GM12878 (cell line): Measurements from ENCODE around the gene ZNF418. TPM values are rescaled to one million over a fixed set of nuclear protein-coding genes. Genes with fewer than 3 reads are reported as not detected.

Experiments used
- BCL11A ChIP-seq: IDR thresholded peaks from 2 replicates; pipeline ENCODE4 v1.6.1; 2011; ENCODE audit warnings: low read depth, low read length
- BCLAF1 ChIP-seq: fragments of 450-650 bp; IDR thresholded peaks from 2 replicates; pipeline ENCODE4 v1.6.1; 2017; ENCODE audit warnings: antibody characterized with exemption, mild to moderate bottlenecking, moderate library complexity
- EZH2 ChIP-seq: IDR thresholded peaks from 2 replicates; pipeline ENCODE4 v1.6.1; 2012; ENCODE audit warnings: low read depth, mild to moderate bottlenecking, control low read depth, inconsistent platforms, low read length, borderline replicate concordance; ENCODE audit not compliant: control insufficient read depth
- FOXM1 ChIP-seq: IDR thresholded peaks from 2 replicates; pipeline ENCODE4 v1.6.1; 2012; ENCODE audit warnings: low read depth, mild to moderate bottlenecking, inconsistent platforms, low read length, moderate library complexity
- MTA3 ChIP-seq: IDR thresholded peaks from 2 replicates; pipeline ENCODE4 v1.6.1; 2012; ENCODE audit warnings: low read length, inconsistent platforms, borderline replicate concordance
- RBBP5 ChIP-seq: fragments of 200-600 bp; sonication (generic); conservative IDR thresholded peaks from 2 replicates; pipeline ENCODE4 v1.6.1; 2016
- SIX5 ChIP-seq: IDR thresholded peaks from 2 replicates; pipeline ENCODE4 v1.6.1; 2011; ENCODE audit warnings: mild to moderate bottlenecking, low read depth, low read length, moderate library complexity; ENCODE audit not compliant: severe bottlenecking
- SMAD1 ChIP-seq: fragments of 450-650 bp; IDR thresholded peaks from 2 replicates; pipeline ENCODE4 v1.6.1; 2018; ENCODE audit warnings: mild to moderate bottlenecking, low read depth; ENCODE audit not compliant: partially characterized antibody
- SPI1 ChIP-seq: IDR thresholded peaks from 2 replicates; pipeline ENCODE4 v1.6.1; 2011; ENCODE audit warnings: low read depth, mild to moderate bottlenecking, low read length, moderate library complexity, borderline replicate concordance; ENCODE audit not compliant: insufficient read depth
- SREBF2 ChIP-seq: IDR thresholded peaks from 2 replicates; pipeline ENCODE4 v1.6.1; 2012; ENCODE audit warnings: mild to moderate bottlenecking, low read length
- SUZ12 ChIP-seq: fragments of 200-600 bp; sonication (generic); IDR thresholded peaks from one replicate; pipeline ENCODE4 v1.6.1; 2018; ENCODE audit warnings: antibody characterized with exemption, mild to moderate bottlenecking; ENCODE audit not compliant: unreplicated experiment
- polyA plus RNA-seq, 11 experiments: library from polyadenylated mRNA; depleted of rRNA in 4 of 11; unstranded in 6 of 11; stranded (reverse) in 5 of 11; fragments of >200 nt; fragmentation: Nextera tagmentation in 4 of 11; fragmentation: Illumina TruSeq in 1 of 11; extraction: Ambion mirVana in 4 of 11; extraction: Trizol in 1 of 11; gene quantifications; 1 replicate in 1 of 11; 2 replicates in 10 of 11; pipeline versions ENCODE4 v1.2.1 to v1.2.3, GENCODE V29; 2011 to 2016; ENCODE audit warnings: inconsistent platforms in 2 of 11, missing spikeins in 2 of 11, low read depth in 1 of 11
- total RNA-seq, 4 experiments: library from RNA; depleted of rRNA in 3 of 4; stranded (reverse); fragments of >200 nt in 3 of 4; fragmentation: Illumina TruSeq in 1 of 4; extraction: Trizol in 1 of 4; gene quantifications; 2 replicates each; pipeline versions ENCODE4 v1.2.1 to v1.2.3, GENCODE V29; 2013 to 2021
- TF ChIP-seq, protein P1 (sequence below): IDR thresholded peaks from 2 replicates; pipeline ENCODE4 v1.6.1; 2012; ENCODE audit warnings: improper control_type of control experiment, low read depth, low read length; ENCODE audit not compliant: insufficient replicate concordance
- TF ChIP-seq, protein P2 (sequence below): IDR thresholded peaks from 2 replicates; pipeline ENCODE4 v1.6.1; 2012; ENCODE audit warnings: low read length, inconsistent platforms
- TF ChIP-seq, protein P3 (sequence below): IDR thresholded peaks from 2 replicates; pipeline ENCODE4 v1.6.1; 2012; ENCODE audit warnings: low read depth, low read length, improper control_type of control experiment
- TF ChIP-seq, protein P4 (sequence below): fragments of 450-650 bp; IDR thresholded peaks from 2 replicates; pipeline ENCODE4 v1.6.1; 2017; ENCODE audit warnings: mild to moderate bottlenecking, moderate library complexity

The ZNF418 gene
- total and polyA plus RNA-seq, 10 of the 15 experiments (the other 5 are each of a cell fraction or from before 2014, with no cell fraction given) = 0.20 to 1.3 (median 0.59) TPM; not detected in 1

DNA sequence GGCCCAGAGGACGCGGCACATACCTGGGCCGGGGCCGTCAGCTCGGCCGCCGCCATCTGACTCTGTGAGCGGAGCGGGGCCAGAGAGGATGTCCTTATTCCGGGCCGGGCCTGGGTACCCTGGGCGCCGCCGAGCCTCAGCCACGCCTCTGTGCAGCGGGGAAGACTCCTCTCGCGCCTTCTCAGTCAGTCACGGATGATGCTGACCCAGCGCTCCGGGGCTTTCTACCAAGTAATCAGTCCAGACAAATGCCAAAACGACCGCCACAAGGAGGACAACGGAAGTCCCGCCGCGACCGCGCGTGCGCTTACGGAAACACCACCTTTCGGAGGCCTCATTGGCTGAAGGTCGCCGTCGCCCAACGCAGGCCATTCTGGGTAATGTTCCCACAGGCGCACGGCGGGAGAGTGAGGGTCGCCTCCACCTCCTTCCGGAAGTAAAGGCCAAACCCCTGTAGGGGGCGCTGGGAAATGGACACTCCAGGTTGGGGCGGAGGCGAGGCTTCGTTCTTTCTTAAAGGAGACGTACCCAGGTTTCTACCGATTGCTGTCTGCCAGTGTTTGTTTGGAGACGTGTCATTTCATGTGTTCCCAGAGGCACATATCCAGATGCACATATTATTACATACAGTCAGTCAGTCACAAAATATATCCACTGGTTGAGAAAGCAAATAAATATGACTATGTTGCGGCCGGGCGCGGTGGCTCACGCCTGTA lies 12.4 kb upstream of the ZNF418 start, which contains the start of gene ZNF256 (continued):
- TF ChIP-seq, protein P1, sequence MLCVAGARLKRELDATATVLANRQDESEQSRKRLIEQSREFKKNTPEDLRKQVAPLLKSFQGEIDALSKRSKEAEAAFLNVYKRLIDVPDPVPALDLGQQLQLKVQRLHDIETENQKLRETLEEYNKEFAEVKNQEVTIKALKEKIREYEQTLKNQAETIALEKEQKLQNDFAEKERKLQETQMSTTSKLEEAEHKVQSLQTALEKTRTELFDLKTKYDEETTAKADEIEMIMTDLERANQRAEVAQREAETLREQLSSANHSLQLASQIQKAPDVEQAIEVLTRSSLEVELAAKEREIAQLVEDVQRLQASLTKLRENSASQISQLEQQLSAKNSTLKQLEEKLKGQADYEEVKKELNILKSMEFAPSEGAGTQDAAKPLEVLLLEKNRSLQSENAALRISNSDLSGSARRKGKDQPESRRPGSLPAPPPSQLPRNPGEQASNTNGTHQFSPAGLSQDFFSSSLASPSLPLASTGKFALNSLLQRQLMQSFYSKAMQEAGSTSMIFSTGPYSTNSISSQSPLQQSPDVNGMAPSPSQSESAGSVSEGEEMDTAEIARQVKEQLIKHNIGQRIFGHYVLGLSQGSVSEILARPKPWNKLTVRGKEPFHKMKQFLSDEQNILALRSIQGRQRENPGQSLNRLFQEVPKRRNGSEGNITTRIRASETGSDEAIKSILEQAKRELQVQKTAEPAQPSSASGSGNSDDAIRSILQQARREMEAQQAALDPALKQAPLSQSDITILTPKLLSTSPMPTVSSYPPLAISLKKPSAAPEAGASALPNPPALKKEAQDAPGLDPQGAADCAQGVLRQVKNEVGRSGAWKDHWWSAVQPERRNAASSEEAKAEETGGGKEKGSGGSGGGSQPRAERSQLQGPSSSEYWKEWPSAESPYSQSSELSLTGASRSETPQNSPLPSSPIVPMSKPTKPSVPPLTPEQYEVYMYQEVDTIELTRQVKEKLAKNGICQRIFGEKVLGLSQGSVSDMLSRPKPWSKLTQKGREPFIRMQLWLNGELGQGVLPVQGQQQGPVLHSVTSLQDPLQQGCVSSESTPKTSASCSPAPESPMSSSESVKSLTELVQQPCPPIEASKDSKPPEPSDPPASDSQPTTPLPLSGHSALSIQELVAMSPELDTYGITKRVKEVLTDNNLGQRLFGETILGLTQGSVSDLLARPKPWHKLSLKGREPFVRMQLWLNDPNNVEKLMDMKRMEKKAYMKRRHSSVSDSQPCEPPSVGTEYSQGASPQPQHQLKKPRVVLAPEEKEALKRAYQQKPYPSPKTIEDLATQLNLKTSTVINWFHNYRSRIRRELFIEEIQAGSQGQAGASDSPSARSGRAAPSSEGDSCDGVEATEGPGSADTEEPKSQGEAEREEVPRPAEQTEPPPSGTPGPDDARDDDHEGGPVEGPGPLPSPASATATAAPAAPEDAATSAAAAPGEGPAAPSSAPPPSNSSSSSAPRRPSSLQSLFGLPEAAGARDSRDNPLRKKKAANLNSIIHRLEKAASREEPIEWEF = no peak
- no peak for TF ChIP-seq SREBF2
- TF ChIP-seq, protein P2, sequence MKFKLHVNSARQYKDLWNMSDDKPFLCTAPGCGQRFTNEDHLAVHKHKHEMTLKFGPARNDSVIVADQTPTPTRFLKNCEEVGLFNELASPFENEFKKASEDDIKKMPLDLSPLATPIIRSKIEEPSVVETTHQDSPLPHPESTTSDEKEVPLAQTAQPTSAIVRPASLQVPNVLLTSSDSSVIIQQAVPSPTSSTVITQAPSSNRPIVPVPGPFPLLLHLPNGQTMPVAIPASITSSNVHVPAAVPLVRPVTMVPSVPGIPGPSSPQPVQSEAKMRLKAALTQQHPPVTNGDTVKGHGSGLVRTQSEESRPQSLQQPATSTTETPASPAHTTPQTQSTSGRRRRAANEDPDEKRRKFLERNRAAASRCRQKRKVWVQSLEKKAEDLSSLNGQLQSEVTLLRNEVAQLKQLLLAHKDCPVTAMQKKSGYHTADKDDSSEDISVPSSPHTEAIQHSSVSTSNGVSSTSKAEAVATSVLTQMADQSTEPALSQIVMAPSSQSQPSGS = no peak
- TF ChIP-seq BCL11A = no peak
- TF ChIP-seq MTA3 = no peak
- no peak for TF ChIP-seq BCLAF1
- no peak for TF ChIP-seq SUZ12
- no peak for TF ChIP-seq SMAD1
- no peak for TF ChIP-seq RBBP5
- no peak for TF ChIP-seq EZH2
- TF ChIP-seq SPI1 = no peak
- peak; percentile 37 for TF ChIP-seq SIX5
- TF ChIP-seq, protein P3, sequence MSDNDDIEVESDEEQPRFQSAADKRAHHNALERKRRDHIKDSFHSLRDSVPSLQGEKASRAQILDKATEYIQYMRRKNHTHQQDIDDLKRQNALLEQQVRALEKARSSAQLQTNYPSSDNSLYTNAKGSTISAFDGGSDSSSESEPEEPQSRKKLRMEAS = peak; percentile 51; the same call in 1 of the 2 replicates
- no peak for TF ChIP-seq FOXM1
- TF ChIP-seq, protein P4, sequence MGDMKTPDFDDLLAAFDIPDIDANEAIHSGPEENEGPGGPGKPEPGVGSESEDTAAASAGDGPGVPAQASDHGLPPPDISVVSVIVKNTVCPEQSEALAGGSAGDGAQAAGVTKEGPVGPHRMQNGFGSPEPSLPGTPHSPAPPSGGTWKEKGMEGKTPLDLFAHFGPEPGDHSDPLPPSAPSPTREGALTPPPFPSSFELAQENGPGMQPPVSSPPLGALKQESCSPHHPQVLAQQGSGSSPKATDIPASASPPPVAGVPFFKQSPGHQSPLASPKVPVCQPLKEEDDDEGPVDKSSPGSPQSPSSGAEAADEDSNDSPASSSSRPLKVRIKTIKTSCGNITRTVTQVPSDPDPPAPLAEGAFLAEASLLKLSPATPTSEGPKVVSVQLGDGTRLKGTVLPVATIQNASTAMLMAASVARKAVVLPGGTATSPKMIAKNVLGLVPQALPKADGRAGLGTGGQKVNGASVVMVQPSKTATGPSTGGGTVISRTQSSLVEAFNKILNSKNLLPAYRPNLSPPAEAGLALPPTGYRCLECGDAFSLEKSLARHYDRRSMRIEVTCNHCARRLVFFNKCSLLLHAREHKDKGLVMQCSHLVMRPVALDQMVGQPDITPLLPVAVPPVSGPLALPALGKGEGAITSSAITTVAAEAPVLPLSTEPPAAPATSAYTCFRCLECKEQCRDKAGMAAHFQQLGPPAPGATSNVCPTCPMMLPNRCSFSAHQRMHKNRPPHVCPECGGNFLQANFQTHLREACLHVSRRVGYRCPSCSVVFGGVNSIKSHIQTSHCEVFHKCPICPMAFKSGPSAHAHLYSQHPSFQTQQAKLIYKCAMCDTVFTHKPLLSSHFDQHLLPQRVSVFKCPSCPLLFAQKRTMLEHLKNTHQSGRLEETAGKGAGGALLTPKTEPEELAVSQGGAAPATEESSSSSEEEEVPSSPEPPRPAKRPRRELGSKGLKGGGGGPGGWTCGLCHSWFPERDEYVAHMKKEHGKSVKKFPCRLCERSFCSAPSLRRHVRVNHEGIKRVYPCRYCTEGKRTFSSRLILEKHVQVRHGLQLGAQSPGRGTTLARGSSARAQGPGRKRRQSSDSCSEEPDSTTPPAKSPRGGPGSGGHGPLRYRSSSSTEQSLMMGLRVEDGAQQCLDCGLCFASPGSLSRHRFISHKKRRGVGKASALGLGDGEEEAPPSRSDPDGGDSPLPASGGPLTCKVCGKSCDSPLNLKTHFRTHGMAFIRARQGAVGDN = no peak
